Endometrial microvascular endothelial cells (primary cell): ENCODE measurements around the gene ACMSD. TPM values are rescaled to one million over a fixed set of nuclear protein-coding genes. Genes with fewer than 3 reads are reported as not detected.
"Not testable (repeated sequence)": the region's sequence is repeated elsewhere in the genome, so short reads cannot be mapped to it uniquely, and the experiment has no call there.

Source experiments
- in situ Hi-C: cut with HindIII; loops from 2 replicates; pipeline ENCODE4 v1.10.0; 2017; ENCODE audit warnings: low sequenced_read_pairs, low pct_unique_long_range_greater_than_20kb; ENCODE audit errors: inconsistent ontology term
- total RNA-seq: library from RNA; depleted of rRNA; stranded (reverse); fragments of >200 nt; gene quantifications from one replicate; pipeline ENCODE4 v1.2.3, GENCODE V29; 2015; ENCODE audit errors: inconsistent ontology term

The ACMSD gene
- total RNA-seq = not detected

DNA sequence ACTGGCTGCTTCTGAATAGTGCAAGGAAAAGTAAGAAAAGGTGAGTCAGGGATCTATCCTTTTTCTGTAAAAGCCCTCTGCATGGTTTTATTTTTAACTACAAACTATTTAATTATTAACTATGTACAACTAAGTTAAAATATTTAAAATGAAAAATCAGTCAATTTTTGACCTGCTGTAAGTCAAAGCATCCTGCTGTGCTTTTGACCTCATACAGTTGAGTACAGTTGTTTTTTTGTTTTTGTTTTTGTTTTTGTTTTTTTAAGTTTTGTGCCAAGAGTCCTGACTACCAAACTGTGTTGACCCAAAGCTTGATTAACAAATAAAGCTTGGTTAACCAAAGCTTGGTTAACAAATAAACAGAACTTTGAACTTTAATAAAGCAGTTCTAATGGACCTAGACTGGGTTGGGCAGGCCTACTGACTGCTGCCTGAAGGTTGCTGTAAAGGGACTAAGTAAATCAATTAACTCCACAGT lies at the start of gene ACMSD:
ACMSD (plus strand) TSS at position 474 of the 478 bp plus-strand sequence. CDS start 67 bp downstream, outside the sequence.
- in situ Hi-C loops = no loop called here

DNA sequence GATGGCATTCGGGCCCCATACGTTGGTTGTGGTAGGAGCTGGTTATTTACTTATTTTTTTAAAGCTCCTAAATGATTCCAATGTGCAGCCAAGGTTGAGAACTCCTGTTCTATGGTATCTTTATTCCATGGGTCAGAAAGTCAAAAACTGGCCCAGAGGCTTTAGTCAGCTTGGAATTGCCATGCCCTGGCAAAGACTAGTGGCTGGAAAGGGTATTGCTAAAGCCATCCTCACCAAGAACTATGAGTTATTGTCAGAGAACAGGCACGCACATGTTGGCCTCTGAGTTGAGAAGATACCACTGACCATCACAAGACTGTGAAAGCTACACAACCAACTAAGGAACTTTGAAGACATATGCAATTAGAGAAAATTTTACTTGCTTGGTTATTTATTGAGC lies 47.9 kb upstream of the ACMSD start:
- in situ Hi-C loops = no loop called here

DNA sequence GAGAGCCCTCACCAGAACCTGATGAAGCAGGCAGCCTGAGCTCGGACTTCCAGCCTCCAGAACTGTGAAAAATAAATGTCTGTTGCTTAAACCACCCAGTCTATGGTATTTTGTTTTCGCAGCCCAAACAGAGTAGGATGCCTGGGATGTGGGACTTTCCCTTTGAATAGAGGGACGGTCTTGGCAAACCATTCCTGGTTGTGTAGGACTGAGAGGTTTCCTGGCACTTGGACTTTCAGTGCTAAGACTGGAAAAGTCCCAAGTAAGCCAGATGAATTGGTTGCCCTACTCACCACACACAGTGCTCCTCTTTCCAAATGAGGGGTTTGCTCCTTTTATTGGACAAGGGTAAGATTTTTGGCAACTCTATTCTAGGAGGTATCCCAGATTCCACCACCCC lies 46.8 kb upstream of the ACMSD start:
- in situ Hi-C loops = no loop called here

DNA sequence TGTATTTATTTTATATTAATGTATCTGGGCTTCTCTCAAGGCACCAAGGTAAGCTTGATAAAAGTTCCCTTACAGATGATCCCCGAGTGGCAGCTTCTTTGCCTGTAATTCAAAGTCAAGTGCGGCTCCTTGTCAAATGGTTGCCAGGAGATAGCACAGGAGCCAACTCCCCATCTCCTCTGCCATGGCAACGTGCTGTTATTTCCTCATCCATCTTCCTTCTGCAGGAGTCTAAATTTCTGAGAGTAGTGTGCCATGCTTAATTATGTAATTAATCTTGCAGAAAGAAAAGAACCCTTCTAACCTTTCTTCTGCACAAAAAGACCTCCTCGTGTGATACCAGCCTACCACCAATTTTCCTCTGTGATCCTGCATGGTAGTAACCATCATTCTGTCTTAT lies 46.2 kb upstream of the ACMSD start:
- in situ Hi-C loops = no loop called here

DNA sequence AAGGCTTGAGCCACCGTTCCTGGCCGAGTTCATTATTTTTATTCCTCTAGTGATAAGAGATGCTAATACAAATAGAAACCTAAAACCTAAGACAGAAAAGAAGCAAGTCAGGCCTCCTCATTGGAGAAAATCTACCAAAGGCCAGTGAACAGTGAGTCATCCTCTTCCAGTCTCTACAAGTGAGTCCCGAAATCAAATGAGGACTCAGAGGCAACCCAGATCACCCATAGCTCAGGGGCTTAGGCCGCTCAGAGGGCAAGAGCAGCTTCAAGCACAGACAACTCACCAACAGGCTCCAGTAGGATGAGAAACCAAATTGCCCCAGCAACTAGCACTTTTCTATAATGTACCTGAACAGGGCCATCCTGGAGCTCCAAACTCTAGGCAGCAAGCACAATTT lies 42.7 kb upstream of the ACMSD start:
- in situ Hi-C loops = no loop called here

DNA sequence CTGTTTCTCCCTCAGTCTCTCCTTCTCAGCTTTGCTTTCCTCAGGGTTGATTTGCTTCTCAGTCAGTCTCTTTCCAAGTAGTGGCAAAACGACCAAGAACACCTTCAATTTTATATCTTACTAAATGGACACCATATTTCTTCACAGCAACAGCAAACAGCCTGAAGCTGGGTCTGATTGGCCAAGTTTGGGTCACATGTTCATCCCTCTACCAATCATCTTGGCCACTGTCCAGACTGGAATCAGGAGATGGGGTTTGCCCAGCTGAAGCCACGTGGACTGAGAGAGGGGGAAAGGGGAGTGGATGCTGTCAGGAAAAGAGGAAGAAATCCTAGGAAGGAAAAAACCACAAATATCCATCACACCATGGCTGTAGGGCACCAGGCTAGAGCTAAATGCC lies 42.0 kb upstream of the ACMSD start:
- in situ Hi-C loops = no loop called here

DNA sequence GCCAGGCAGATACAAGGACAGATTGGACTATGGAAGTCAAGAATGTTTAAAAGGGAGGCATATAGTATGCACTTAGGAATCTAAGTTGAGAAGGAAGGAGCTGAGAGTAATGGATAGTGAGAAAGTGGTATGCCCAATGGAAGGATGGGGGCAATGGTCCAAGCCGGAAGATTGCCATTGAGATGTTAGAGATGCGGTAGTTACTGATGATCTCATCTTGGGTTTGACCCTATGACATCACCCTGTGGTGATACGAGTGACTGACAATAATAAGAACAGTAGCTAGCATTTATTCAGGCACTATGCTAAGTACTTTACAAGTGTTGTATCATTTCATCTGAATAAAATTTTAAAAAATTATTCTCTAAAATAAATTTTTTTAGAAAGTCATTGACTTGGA lies 38.5 kb upstream of the ACMSD start:
- in situ Hi-C loops = no loop called here

DNA sequence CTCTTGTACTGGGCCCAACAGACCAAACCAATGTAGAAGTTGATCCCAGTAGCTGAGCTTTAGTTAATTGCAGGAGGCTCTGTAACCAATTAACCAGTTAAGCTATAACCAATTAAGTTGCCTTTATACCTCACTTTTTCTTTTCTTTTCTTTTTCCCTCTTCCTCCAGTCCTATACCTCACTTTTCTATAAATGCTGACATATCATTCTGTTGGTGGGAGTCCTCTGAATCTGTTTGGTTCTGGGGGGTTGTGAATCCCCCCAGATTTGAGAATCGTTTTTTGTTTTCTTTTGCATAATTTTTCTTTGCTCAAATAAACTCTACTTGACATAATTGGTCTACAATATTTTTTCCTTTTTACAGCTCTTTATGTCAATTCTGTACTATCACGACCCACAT lies 38.1 kb upstream of the ACMSD start:
- in situ Hi-C loops = no loop called here

DNA sequence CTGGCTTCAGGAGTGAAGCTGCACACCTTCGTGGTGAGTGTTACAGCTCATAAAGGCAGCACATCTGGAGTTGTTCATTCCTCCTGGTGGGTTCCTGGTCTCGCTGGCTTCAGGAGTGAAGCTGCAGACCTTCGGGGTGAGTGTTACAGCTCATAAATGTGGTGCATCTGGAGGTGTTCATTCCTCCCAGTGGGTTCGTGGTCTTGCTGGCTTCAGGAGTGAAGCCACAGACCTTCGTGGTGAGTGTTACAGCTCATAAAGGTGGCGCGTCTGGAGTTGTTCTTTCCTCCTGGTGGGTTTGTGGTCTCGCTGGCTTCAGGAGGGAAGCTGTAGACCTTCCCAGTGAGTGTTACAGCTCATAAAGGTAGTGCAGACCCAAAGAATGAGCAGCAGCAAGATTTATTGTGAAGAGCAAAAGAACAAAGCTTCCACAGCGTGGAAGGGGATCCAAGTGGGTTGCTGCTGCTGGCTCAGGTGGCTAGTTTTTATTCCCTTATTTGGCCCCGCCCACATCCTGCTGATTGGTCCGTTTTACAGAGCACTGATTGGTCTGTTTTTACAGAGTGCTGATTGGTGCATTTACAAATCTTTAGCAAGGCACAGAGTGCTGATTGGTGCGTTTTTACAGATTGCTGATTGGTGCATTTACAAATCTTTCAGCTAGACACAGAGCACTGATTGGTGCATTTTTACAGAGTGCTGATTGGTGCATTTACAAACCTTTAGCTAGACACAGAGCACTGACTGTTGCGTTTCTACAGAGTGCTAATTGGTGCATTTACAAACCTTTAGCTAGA lies 34.6 kb upstream of the ACMSD start:
- in situ Hi-C loops = not testable (repeated sequence)

DNA sequence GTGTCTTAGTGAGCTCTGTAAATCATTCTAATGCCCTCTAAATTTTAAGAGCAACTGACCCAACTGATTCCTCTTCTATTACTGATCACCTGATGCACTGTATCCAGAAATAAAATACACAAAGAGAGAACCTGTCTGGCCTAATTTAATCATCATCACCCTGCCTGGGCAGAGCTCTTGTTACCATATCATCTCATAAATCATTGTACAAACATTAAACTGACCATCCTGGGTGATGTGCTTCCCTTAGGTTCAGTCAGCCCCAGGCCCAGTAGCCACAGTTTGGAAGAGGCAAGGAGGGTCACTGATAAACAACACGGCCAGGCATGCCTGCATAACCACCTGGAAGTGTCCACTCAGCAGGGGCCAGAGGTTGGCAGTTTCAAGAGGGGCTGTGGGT lies 22.7 kb upstream of the ACMSD start:
- in situ Hi-C loops = no loop called here

DNA sequence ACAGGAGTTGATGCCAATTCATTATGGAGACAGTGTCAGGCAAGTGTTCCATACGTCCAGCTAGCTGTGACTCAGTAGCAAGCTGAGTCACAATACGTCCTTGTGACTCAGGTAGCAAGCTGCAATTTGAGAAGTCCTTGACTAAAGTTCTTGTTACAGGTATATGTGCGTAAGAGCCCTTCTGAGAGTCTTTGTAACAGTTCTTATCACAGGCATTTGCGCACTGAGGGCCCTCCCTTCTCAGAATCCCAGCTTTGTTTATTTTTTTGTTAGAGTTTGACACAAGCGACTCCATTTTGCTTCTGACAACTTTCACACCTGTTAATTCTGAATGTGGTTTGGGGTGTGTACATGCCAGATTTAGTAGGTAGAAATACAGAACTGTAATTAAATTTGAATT lies 20.1 kb upstream of the ACMSD start:
- in situ Hi-C loops = no loop called here

DNA sequence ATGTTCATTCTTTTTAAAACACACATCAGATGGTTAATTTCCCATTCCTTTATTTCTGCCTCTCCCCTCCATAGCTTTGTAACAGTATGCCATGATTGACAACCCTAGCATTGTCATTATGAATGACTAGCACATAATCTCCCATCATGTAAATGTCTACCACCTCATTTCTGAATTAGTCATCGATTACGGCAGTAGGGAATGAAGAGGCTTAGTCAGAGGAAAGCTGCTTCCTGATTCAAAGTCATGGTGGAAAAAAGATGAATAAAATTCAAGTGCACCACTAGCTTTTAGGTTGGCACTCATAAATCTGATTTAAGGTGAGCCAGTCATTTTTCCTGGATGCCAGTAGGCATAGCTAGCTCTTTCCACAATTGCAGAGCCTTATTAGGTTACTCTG lies 19.1 kb upstream of the ACMSD start:
- in situ Hi-C loops = no loop called here

DNA sequence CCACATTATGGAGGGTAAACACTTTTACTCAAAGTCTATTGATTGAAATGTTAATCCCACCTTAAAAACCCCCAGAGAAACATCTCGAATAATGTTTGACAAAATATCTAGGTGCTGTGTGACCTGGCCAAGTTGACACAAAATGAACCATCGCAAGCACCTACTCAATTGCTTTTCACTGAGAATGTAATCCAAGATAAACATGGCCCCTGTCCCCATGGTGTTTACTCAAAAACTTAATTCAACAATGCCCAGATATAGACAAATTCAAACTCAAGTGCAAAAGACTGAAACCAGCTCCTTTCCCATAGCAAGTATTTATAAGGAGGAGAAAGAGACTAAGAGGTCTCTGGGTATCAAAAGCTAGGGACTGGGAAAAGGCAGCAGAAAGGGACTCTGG lies 15.0 kb upstream of the ACMSD start:
- in situ Hi-C loops = no loop called here

DNA sequence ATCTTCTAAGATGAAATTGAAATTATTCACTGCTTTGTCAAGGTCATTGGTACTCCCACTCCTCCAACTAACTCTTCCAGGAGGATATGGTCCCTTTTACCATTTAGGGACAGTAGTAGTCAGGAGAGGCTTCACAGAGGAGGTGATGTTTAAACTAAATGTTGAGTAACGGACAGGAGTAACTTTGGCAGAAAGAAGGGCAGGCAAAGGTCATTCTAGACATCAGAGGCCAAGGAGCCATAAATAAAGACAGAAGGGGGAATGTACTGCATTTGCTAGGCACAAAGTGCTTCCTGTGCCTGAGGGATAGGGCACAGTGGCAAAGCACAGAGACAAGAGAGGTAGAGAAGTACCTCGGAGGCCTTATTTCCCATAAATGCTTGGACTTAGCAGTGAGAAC lies 14.6 kb upstream of the ACMSD start:
- in situ Hi-C loops = no loop called here

DNA sequence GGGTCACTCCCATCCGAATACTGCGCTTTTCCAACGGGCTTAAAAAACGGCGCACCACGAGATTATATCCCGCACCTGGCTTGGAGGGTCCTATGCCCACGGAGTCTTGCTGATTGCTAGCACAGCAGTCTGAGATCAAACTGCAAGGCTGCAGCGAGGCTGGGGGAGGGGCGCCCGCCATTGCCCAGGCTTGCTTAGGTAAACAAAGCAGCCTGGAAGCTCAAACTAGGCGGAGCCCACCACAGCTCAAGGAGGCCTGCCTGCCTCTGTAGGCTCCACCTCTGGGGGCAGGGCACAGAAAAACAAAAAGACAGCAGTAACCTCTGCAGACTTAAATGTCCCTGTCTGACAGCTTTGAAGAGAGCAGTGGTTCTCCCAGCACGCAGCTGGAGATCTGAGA lies 12.7 kb upstream of the ACMSD start:
- in situ Hi-C loops = not testable (repeated sequence)

DNA sequence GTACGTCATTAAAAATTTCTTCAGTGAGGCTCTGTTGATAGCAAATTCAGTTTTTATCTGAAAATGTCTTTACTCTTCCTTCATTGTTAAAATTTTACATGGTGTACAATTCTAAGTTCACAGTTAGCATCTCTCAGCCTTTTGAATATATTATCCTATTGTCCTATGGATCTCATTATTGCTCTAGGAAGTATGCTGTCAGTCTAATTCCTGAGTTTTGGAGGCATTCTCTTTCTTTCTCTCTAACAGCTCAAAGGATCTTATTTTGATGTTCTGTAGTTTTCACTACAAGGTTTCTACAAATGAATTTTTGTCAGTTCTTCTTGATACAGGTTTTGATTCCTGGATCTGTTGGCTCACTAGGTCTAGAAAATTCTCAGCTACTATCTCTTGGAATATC lies 2.9 kb upstream of the ACMSD start:
- in situ Hi-C loops = no loop called here

DNA sequence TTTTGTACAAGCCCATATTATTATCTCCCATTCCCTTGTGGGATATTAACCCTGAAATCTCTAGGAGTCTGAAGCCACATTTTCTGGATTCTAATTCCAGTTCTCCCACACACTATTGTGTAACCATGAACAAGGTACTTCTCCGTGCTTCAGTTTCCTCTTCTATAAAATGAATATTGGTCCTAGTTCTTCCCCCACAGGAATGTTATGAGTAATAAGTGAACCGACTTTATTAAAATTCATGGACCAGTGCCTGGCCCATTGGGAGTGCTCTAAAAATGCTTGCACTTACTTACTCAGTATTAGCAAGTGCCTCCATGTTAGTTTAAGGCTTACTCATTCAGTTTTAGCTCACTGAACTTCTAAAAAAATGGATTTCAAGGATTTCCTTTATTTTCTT lies 1.4 kb upstream of the ACMSD start:
- in situ Hi-C loops = no loop called here

DNA sequence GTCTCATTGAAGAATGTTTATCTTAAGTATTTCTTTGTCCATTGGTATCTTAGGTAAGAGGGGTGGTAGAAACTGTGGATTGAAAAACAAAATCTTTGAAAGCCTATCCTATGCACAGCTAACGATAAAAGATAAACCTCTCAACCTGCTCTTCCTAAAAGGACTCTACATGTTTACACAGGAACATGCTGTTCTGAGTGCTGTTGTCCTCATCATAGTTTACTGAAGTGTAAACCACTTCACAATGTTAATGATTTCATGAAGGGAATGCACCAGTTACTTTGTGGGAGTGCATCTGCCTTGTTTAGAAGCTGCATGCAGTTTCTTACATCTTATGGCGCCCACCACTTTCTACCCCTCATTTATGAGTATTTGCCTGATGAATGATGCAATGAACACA lies 1.2 kb downstream of the ACMSD start:
- in situ Hi-C loops = no loop called here

DNA sequence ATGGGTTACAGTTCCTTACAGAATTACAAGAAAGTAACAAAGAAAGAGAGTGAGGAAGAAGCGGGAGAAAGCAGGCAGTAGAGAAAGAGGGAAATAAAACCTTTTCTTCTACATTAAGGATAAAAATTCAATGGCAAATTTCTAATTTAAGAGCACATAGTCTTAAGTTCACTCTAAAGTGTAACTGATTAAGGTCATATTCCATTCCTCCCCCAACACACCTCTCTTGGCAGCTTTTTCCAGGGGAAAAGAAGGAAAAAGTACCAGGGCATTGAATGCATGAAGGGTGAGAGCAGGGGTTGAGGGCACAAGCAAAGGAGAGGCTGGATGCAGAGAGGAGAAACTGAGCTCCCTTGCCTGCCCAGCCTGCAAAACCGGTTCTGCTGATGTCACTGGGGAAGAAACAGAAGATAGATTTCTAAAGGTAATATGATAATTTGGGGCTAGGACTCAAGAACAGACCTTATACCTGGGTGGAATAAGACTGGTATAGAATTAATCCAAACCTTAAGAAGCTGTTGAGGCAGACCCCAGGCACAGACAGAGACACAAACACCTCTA lies 4.6 kb downstream of the ACMSD start:
- in situ Hi-C loops = no loop called here

DNA sequence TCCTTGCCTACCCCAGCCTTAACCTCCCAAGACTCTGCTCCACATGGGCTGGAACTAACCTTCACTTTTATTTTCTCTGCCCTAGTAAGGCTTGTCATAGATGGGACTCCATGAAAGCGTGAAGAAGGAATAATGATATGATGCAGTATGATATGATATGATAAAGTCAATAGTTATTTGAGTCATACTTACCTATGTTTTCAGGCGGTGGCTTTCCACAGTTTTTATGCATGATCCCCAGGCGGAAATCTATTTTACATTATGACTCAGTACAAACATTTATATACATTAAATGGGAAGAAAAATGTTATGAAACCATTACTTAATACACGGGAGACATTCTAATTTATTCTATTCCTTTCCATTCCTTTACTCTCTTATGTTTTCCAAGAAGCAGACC lies 5.6 kb downstream of the ACMSD start:
- in situ Hi-C loops = no loop called here

DNA sequence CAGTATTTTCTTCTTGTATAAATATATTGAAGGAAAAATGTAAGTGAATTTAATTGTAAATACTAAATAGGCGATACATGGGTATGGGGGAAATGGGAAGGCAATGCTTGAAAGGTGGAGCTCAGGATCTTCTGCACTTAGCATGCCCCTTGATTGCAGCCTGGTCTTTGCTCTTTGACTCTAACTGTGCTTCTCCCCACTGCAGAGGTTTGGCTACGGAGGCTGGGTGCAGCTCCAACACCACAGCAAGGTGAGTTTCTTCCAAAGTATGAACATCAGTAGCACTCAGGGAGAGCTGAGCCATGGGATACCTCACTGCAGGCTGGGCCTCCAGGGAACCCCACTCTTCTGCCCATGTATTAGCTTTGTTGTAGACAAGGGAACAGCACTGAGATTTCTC lies 6.6 kb downstream of the ACMSD start:
- in situ Hi-C loops = no loop called here
